HG02938 (cell line): ENCODE data around the gene FRMPD1.
"Not testable (repeated sequence)": the region's sequence is repeated elsewhere in the genome, so short reads cannot be mapped to it uniquely, and the experiment has no call there.

Source experiments
- ATAC-seq: cut with Tn5 transposase; IDR thresholded peaks from one replicate; pipeline ENCODE4 v1.9.1; 2021; ENCODE audit warnings: mild to moderate bottlenecking, moderate library complexity; ENCODE audit not compliant: unreplicated experiment

The FRMPD1 gene

GRCh38 chr9:37650873-37651768, at the start of gene FRMPD1:
Gene FRMPD1 (plus strand): TSS chr9:37650954. CDS start chr9:37692642, 41,688 bp downstream.
- ATAC-seq, result peak; percentile 57

GRCh38 chr9:37602061-37602460, 48.7 kb upstream of the FRMPD1 start:
- ATAC-seq, result not testable (repeated sequence)

- no peak for ATAC-seq
Measured at GRCh38 chr9:37602817-37603216, 47.9 kb upstream of the FRMPD1 start.

GRCh38 chr9:37604296-37604695, 46.5 kb upstream of the FRMPD1 start:
- no peak for ATAC-seq

GRCh38 chr9:37608250-37608649, 42.5 kb upstream of the FRMPD1 start:
- no peak for ATAC-seq

- no peak for ATAC-seq
Measured at GRCh38 chr9:37609735-37610397, 40.9 kb upstream of the FRMPD1 start.

GRCh38 chr9:37611014-37611413, 39.7 kb upstream of the FRMPD1 start:
- no peak for ATAC-seq

GRCh38 chr9:37611961-37612360, 38.8 kb upstream of the FRMPD1 start:
- no peak for ATAC-seq

- no peak for ATAC-seq
Measured at GRCh38 chr9:37617161-37617560, 33.6 kb upstream of the FRMPD1 start.

GRCh38 chr9:37617832-37618231, 32.9 kb upstream of the FRMPD1 start:
- no peak for ATAC-seq

GRCh38 chr9:37618817-37619216, 31.9 kb upstream of the FRMPD1 start:
- ATAC-seq, result no peak

GRCh38 chr9:37619806-37620205, 30.9 kb upstream of the FRMPD1 start:
- no peak for ATAC-seq

GRCh38 chr9:37620396-37620795, 30.4 kb upstream of the FRMPD1 start:
- no peak for ATAC-seq

- no peak for ATAC-seq
Measured at GRCh38 chr9:37621273-37622121, 29.3 kb upstream of the FRMPD1 start.

- ATAC-seq, result no peak
Measured at GRCh38 chr9:37622462-37622861, 28.3 kb upstream of the FRMPD1 start.

GRCh38 chr9:37623267-37623666, 27.5 kb upstream of the FRMPD1 start:
- no peak for ATAC-seq

GRCh38 chr9:37624073-37624472, 26.7 kb upstream of the FRMPD1 start:
- ATAC-seq, result no peak

- ATAC-seq, result no peak
Measured at GRCh38 chr9:37625036-37625757, 25.6 kb upstream of the FRMPD1 start.

- ATAC-seq, result no peak
Measured at GRCh38 chr9:37625758-37626147, 25.0 kb upstream of the FRMPD1 start.

- no peak for ATAC-seq
Measured at GRCh38 chr9:37626708-37627292, 24.0 kb upstream of the FRMPD1 start.
